OCI-LY3 (cell line): ENCODE results near the gene KIF3B.

ENCODE experiments used
- CTCF ChIP-seq: fragments of 200-600, 300-600 bp; sonication (generic); IDR thresholded peaks from 2 replicates; pipeline ENCODE4 v1.5.1; 2014; ENCODE audit warnings: antibody characterized with exemption, low read length, low read depth
- EZH2phosphoT487 ChIP-seq: fragments of 200-600 bp; shearing (Covaris generic); IDR thresholded peaks from 2 replicates; pipeline ENCODE4 v1.6.1; 2018; ENCODE audit warnings: antibody characterized with exemption, mixed run types, low read depth

- TF ChIP-seq CTCF: no peak
- no peak for TF ChIP-seq EZH2phosphoT487
Measured at GRCh38 chr20:32316667-32317066, 39.2 kb downstream of the KIF3B start.
